Measurements from ENCODE around the gene PKNOX2.

GRCh38 chr11:125226706-125227105 lies 62.2 kb downstream of the PKNOX2 start:
- TF ChIP-seq SP1 (IDR thresholded peaks at IDR 0.05) (no peak), CTCF (IDR thresholded peaks at IDR 0.05; ENCODE audit: low read depth, low read length, missing input control) (no peak), RXRA (IDR thresholded peaks at IDR 0.05) (no peak), TAF1 (conservative IDR thresholded peaks at IDR 0.05) (no peak), RAD21 (IDR thresholded peaks at IDR 0.05) (no peak)
- TF ChIP-seq, protein P1, sequence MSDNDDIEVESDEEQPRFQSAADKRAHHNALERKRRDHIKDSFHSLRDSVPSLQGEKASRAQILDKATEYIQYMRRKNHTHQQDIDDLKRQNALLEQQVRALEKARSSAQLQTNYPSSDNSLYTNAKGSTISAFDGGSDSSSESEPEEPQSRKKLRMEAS (IDR thresholded peaks at IDR 0.05): no peak
- TF ChIP-seq, protein P2, sequence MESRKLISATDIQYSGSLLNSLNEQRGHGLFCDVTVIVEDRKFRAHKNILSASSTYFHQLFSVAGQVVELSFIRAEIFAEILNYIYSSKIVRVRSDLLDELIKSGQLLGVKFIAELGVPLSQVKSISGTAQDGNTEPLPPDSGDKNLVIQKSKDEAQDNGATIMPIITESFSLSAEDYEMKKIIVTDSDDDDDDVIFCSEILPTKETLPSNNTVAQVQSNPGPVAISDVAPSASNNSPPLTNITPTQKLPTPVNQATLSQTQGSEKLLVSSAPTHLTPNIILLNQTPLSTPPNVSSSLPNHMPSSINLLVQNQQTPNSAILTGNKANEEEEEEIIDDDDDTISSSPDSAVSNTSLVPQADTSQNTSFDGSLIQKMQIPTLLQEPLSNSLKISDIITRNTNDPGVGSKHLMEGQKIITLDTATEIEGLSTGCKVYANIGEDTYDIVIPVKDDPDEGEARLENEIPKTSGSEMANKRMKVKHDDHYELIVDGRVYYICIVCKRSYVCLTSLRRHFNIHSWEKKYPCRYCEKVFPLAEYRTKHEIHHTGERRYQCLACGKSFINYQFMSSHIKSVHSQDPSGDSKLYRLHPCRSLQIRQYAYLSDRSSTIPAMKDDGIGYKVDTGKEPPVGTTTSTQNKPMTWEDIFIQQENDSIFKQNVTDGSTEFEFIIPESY (IDR thresholded peaks at IDR 0.05): no peak
- TF ChIP-seq, protein P3, sequence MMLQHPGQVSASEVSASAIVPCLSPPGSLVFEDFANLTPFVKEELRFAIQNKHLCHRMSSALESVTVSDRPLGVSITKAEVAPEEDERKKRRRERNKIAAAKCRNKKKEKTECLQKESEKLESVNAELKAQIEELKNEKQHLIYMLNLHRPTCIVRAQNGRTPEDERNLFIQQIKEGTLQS (IDR thresholded peaks at IDR 0.05): no peak
